HG02852 (cell line): ENCODE data around the gene ALAS2.
"Not testable (repeated sequence)": the region's sequence is repeated elsewhere in the genome, so short reads cannot be mapped to it uniquely, and the experiment has no call there.

ENCODE experiments used
- ATAC-seq: cut with Tn5 transposase; IDR thresholded peaks from one replicate; pipeline ENCODE4 v1.9.1; 2021; ENCODE audit warnings: mild to moderate bottlenecking, moderate library complexity; ENCODE audit not compliant: unreplicated experiment

ALAS2 gene

GRCh38 chrX:55030271-55031205, at the start of gene ALAS2:
ALAS2 (minus strand) TSS chrX:55030977; CDS start chrX:55026000, 4,977 bp downstream.
- ATAC-seq: no peak

GRCh38 chrX:55074851-55075467, 44.2 kb upstream of the ALAS2 start, which contains the start of gene PAGE2B:
PAGE2B (plus strand) TSS chrX:55075030; CDS start chrX:55076042, 1,012 bp downstream.
- no peak for ATAC-seq

- ATAC-seq: no peak
Observed at GRCh38 chrX:55072286-55072685, 41.5 kb upstream of the ALAS2 start.

DNA sequence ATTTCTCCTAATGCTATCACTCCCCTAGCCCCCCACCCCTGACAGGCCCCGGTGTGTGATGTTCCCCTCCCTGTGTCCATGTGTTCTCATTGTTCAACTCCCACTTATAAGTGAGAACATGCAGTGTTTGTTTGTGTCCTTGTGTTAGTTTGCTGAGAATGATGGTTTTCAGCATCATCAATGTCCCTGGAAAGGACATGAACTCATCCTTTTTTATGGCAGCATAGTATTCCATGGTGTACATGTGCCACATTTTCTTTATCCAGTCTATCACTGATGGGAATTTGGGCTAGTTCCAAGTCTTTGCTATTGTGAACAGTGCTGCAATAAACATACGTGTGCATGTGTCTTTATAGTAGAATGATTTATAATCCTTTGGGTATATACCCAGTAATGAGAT, 36.4 kb upstream of the ALAS2 start:
- not testable (repeated sequence) for ATAC-seq

DNA sequence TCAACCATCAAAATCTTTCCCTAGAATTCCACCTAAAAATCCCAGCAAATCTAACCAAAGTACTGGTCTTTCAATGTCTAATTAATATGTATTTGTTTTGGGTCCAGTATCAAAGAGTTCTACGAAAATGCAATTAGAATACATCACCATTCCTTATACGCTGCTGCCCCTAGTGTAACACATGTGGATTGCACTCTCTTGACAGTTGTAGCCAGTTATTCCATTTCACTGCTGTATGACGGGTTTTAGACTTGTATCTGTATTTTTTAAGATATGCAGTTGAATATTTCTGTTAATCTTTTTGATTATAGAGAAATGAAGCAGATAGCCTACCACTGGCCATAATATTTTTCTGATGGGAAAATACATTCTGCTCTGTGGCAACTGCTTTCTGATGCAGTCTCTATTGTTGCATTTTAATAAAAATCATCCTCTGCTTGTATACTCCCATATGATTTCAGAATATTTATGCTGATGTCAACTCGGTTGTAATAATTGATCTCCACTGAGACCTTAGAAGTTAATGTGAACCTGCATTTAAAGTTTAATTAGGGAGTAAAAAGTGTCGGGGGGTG, 27.0 kb upstream of the ALAS2 start:
- ATAC-seq: peak; percentile 75

- no peak for ATAC-seq
Observed at GRCh38 chrX:55056820-55057674, 26.3 kb upstream of the ALAS2 start.

DNA sequence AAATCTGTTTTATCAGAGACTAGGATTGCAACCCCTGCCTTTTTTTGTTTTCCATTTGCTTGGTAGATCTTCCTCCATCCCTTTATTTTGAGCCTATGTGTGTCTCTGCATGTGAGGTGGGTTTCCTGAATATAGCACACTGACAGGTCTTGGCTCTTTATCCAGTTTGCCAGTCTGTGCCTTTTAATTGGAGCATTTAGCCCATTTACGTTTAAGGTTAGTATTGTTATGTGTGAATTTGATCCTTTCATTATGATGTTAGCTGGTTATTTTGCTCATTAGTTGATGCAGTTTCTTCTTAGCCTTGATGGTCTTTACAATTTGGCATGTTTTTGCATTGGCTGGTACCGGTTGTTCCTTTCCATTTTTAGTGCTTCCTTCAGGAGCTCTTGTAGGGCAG, 19.8 kb upstream of the ALAS2 start:
- not testable (repeated sequence) for ATAC-seq

GRCh38 chrX:55041514-55041913, 10.7 kb upstream of the ALAS2 start:
- ATAC-seq: no peak

DNA sequence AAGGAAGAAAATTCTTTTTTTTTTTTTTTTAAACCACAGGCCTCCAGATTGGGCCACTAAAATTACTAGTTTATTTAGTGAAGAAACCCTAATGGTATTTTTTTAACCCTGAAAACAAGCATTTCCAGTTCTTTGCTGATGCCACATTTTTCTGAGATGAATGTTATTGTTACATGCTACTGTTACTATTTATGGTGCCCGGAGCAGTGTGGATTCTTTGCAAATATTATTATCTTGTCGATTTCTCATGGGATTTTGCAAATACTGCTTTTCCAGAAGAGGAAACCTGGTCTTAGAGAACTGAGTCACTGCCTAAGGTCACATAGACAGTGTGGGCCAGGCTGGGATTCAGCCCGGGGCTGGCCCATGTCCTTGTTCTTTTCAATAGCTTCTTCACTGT, 8.7 kb upstream of the ALAS2 start:
- ATAC-seq: no peak

DNA sequence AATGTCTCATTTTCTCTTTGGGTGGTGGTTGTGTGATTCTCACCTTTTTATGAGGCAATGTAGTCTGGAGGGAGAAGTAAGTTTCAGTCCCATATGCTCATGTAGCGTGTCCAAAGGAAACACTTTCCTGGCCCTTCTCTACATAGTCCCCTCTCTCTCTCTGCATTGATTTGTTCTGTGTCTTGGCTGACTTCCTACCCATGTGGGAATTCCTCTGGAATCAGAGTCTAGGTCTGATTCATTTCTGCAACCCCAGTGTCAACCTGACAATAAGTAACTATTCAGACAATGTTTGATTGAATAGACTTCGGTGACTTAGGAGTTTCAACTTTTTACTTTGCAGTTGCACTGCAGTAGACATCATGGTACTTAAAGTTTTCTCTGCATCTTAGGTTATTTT, 2.7 kb upstream of the ALAS2 start:
- no peak for ATAC-seq

- ATAC-seq: no peak
Observed at GRCh38 chrX:55029291-55029690, 1.5 kb downstream of the ALAS2 start.

- no peak for ATAC-seq
Observed at GRCh38 chrX:55028611-55029010, 2.2 kb downstream of the ALAS2 start.

DNA sequence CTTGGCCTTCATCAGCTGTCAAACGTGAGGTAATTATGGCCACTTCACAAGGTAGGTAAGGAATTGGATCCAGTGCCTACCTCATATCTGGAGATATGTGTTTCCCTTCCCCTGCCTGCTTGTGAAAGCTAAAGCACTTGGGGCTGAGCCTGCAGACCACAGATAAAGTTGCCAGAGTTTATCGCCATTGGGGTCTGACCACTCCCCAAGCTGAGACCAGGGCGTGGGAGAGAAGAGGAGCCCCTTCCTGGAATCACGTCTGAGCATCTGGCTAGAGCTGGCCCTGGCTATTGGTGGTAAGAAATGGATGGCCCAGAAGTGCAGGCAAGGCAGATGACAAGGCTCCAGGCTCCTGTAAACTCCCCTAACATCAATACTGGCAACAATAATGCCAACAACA, 2.7 kb downstream of the ALAS2 start:
- ATAC-seq: no peak

- ATAC-seq: no peak
Observed at GRCh38 chrX:55026840-55027239, 3.9 kb downstream of the ALAS2 start.

DNA sequence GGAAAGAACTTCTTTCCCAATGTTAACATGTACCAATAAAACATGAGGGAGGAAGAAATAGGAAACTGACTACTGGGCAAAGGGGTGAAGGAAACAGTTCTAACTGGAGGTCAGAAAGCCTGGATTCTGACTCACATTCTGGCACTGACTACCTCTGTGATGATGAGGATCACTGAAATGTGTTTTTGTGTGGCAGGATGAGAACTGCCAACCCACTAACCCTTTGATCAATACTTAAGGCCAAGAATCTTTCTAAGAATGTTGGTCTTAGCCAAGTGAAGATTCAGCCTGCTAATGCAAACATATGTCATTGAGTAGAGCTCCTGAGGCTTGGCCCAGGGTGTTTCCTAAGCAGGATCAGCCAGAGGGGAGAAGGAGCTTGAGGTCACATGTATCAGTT, 4.6 kb downstream of the ALAS2 start:
- no peak for ATAC-seq

GRCh38 chrX:55014897-55015299, 15.9 kb downstream of the ALAS2 start:
- ATAC-seq: no peak

DNA sequence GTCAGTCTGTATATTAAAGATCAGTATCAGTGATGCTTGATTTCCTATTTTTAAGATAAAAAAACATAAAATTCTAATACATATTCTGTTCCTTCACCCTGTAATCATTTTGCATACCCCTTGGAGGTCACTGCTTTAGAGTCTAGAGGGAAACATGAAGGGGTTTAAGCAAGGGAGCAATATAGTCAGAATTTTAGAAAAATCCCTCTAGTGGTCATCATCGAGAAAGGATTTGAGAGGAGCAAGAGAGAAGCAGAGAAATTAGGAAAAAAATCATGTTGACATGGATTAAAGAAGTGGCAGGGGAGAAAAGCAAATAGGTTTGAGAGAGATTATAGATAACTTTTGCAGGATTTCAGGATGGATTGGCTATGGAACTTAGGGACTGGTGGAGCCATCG, 19.5 kb downstream of the ALAS2 start:
- ATAC-seq: no peak

DNA sequence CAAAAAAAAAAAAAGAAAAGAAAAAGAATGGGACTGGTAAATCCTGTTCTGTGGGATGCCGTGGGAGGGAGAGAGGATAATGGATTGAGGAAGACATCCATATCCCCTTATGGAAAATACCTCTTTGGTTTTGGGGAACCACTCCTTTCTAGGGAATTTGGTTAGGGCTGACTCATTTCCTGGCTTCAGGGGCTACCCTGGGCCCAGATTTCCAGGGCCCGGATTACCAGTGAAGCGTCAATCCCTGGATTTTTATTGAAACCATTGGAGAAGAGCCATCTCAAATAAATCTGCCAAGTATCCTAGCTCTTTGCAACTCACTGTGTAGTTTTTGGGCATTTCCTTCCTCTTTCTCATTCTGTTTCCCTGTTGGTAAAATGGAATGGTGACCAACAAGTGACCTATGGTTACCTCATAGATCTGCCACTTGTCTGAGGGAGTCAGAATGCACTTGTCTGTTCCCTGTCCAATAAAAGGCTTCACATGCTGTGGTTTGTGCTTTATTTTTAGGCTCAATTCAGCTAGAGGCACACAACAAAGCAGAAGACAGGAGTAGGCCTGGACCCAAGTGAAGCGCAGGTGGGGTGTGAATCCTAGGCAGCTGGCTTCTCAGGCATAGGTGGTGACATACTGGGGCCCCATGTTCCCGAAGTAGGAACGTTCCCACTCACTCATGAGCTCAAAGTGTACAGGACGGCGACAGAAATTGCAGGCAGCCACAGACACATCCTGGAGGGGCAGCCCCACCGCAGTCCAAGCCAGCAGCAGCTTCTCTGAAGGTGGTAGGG, 22.0 kb downstream of the ALAS2 start:
- peak; percentile 46 for ATAC-seq

- no peak for ATAC-seq
Observed at GRCh38 chrX:55007656-55008055, 23.1 kb downstream of the ALAS2 start.
